ENCODE measurements around the gene ZER1.

ZER1 gene

DNA sequence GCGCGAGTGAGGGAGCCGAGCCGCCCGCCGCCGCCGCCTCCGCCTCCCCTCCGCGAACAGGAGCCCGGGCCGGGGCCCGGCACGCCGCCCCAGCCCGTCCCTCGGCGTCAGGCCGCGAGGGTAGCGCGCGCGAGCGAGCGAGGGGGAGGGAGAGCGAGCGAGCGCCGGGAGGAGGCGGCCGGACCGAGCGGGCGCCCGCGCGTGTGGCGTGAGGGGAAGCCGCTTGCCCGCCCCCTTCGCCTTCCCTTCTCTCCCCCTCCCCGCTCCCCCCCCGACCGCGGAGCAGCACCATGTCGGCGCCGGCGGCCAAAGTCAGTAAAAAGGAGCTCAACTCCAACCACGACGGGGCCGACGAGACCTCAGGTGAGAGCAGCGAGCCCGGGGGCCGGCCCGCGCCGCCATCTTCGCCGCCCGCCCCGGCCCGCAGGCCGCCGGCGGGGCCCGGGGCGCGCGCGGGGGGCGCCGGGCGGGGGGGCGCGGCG, 82.4 kb downstream of the ZER1 start:
- no peak for DNase-seq

DNA sequence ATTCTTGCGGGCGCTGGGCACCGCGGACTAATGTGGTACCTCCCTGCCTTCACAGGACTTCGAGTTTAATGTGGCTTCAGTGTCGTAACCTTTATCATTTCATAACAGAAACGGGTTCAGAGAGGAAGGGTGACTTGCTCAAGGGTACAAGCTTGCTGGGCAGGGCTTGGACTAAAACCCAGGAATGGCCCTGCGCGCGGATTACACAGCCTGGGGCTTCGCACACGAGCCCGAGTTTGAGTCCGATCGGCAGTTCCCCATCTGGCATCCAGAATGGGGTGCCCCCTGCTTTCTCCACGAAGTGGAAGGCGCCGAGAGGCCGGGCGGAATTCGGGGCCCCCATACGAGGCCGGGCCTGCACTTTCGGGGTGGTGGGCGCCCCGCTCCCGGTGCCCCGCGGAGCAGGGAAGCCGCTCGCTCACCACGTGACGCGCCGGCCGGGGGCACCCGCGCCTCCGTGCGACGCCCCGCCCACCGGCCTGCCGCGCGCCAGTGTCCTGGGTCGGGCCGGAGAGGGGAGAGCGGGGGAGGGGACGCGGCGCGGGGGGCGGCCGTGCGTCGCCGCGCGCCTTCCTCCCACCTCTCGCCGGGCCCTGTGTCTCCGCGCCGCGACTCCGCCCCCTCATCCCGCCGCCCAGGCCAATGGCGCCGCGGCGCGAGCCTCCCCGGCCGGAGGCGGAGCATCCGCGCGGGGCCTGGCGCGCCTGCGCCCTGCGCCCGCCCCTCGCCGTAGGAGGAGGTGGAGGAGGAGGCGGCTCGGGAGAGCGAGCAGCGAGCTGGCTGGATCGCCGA, 83.0 kb downstream of the ZER1 start, which contains the start of gene SET:
TSS of gene SET (plus strand) at position 722 of the 792 bp plus-strand sequence. CDS start 361 bp downstream, outside the sequence.
- DNase-seq = peak; percentile 76

DNA sequence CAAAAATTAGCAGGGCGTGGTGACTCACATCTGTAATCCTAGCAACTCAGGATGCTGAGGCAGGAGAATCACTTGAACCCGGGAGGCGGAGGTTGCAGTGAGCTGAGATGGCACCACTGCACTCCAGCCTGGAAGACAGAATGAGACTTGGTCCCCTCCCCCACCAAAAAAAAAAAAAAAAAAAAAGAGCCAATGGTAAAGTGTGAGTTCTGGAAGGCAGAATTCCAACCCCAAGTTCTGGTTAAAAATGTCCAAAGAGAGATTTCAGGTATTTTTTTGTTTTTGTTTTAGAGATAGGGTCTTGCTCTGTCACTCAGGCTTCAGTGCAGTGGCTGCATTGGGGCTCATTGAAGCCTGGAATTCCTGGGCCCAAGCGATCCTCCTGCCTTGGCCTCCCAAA, 84.3 kb downstream of the ZER1 start:
- DNase-seq = no peak

DNA sequence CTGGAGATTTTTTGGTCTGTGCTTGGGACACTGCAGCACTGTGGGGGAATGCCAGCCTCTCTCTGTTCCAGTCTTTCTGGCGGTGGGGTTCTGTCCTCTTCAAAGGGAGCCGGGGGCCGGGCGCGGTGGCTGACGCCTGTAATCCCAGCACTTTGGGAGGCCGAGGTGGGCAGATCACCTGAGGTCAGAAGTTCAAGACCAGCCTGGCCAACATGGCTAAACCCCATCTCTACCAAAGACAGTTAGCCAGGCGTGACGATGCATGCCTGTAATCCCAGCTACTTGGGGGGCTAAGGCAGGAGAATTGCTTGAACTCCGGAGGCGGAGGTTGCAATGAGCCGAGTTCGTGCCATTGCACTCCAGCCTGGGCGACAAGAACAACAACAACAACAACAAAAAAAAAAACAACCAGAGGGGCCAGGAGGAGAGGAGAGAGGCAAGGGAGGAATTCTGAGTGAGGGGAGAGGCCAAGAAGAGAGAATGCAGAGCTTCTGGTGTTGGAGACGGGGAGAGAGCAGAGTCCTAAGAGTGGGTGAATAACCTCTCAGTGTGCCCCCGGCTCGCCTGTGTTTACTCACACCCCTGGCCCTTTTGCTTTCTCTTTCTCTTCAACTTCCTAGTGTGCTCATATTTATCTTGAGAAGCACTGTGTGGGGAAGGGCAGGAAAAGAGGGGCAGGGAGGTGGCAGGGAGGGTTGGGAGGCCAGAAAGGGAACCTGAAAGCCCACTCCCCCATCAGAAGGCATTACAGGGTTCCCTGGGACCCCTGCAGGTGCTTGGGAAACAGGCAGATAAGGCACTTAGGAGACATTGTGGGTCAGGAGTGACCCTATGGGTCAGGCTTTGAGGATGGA, 85.9 kb downstream of the ZER1 start:
- no peak for DNase-seq

- peak; percentile 20 for DNase-seq
Measured at GRCh38 chr9:128684325-128685199, 87.2 kb downstream of the ZER1 start.

DNA sequence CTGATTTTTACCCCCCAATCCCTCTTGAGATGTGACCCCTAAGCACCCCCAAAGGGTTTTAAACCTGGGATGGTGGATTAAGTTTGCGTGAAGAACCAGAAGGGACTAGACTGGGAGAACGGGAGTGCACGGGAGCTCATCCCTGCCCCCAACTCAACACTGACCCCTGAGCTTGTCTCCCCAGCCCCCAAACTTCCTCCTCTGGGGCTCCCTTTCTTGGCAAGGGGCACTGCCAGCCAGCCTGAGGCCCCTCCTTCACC, 87.7 kb downstream of the ZER1 start:
- DNase-seq = no peak

DNA sequence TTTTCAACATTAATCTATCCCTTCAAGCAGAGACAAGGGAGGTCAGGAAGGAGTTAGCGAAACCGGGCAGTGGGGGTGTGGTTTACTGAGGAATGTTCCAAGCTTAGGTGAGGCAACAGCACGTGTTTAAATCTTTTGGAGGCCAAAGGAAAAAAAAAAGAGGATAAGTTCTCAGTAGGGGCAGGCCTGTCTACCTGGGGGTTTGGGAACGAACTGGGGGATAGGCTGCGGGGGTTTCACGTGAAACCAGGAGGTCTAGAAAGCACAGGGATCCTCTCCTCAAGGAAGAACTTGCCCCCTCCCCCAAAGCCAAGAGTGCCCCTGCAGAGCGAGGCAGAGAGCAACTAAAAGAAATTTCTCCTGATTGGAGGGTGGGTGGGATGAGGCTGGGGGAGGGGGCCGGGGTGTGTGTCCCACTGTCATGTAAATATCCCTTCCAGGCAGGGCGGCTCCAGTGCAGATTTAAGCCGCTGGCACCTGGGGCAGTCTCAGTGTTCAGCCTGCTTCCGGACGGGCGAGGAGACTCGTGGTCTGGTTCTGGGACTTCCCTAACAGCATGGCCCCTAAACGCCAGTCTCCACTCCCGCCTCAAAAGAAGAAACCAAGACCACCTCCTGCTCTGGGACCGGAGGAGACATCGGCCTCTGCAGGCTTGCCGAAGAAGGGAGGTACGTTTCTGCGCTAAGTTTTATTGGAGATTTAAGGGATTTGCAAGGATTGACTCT, 88.2 kb downstream of the ZER1 start:
- DNase-seq = no peak

Measured in amniotic stem cell (primary cell).